Spinal cord (tissue), 10 donors: ENCODE results near the gene TGFBR2. TPM values are rescaled to one million over a fixed set of nuclear protein-coding genes. Genes with fewer than 3 reads are reported as not detected.
A peak's percentile ranks its signal among the peaks of the same experiment; 100 is the strongest.

Source experiments
- DNase-seq, 6 donors: peaks; one replicate each; pipeline versions ENCODE4 v3.0.0 to v3.0.0-alpha.2; 2013 to 2015; ENCODE audit warnings: low spot score in 6 of 6, low read depth in 4 of 6
- H3K27ac ChIP-seq: one replicate; pipeline ENCODE4 v1.5.1; 2013; ENCODE audit warnings: low read depth, low read length, control low read depth
- H3K27me3 ChIP-seq: one replicate; pipeline ENCODE4 v1.6.1; 2013; ENCODE audit warnings: low read length; ENCODE audit not compliant: control insufficient read depth, insufficient read depth
- H3K36me3 ChIP-seq: one replicate; pipeline ENCODE4 v1.6.1; 2013; ENCODE audit warnings: low read length; ENCODE audit not compliant: control insufficient read depth, insufficient read depth
- H3K4me1 ChIP-seq: one replicate; pipeline ENCODE4 v1.6.1; 2013; ENCODE audit warnings: low read length; ENCODE audit not compliant: control insufficient read depth, insufficient read depth
- H3K4me3 ChIP-seq: one replicate; pipeline ENCODE4 v1.5.1; 2013; ENCODE audit warnings: low read depth, low read length, control low read depth
- H3K9me3 ChIP-seq: one replicate; pipeline ENCODE4 v1.6.1; 2013; ENCODE audit warnings: low read length; ENCODE audit not compliant: control insufficient read depth, insufficient read depth
- WGBS: methylation state at CpG from one replicate; pipeline ENCODE4 v1.1.5; 2013; ENCODE audit warnings: missing lambda C conversion rate; ENCODE audit not compliant: insufficient coverage; 5-methylcytosine and 5-hydroxymethylcytosine counted together
- polyA plus RNA-seq, 2 donors: library from polyadenylated mRNA; unstranded; fragments of 120-200 nt; gene quantifications; one replicate each; pipeline ENCODE4 v1.2.1, GENCODE V29; 2013; ENCODE audit not compliant: insufficient read length in 2 of 2
- total RNA-seq, 2 donors: library from RNA; depleted of rRNA in 1 of 2; stranded (reverse); fragments of 120-200 nt in 1 of 2; fragments of >200 nt in 1 of 2; gene quantifications; one replicate each; pipeline versions ENCODE4 v1.2.3 to v1.2.4, GENCODE V29; 2013 to 2014
- donor health status: healthy.

The TGFBR2 gene
- total and polyA plus RNA-seq, 4 donors = 25.1 to 76.7 (median 43.1) TPM

- no peak for DNase-seq
- H3K4me3 ChIP-seq = no peak overlapping the region
- no peaks in the 10 kb centered on the region for H3K27me3 ChIP-seq
- H3K36me3 ChIP-seq = no peaks in the 10 kb centered on the region
- no peaks in the 10 kb centered on the region for H3K9me3 ChIP-seq
- H3K4me1 ChIP-seq = peaks cover 4% of the 10 kb centered on the region
- 100% methylated on average over 1 of the region's 3 CpGs for WGBS
- no peak overlapping the region for H3K27ac ChIP-seq
Measured at GRCh38 chr3:30694148-30694547, 87.7 kb downstream of the TGFBR2 start.

- Histone ChIP-seq H3K27me3 (no peaks in the 10 kb centered on the region), H3K36me3 (no peaks in the 10 kb centered on the region), H3K27ac (no peak overlapping the region), H3K4me3 (no peak overlapping the region), H3K4me1 (peaks cover 4% of the 10 kb centered on the region), H3K9me3 (no peaks in the 10 kb centered on the region)
- 100% methylated on average over 1 of the region's 3 CpGs for WGBS
- no peak for DNase-seq
Measured at GRCh38 chr3:30694668-30695067, 88.3 kb downstream of the TGFBR2 start.

GRCh38 chr3:30695302-30696061 lies 89.1 kb downstream of the TGFBR2 start:
- H3K9me3 ChIP-seq = no peaks in the 10 kb centered on the region
- H3K4me1 ChIP-seq = peaks cover 4% of the 10 kb centered on the region
- WGBS = 94% methylated on average over 6 of the region's 6 CpGs
- no peak overlapping the region for H3K4me3 ChIP-seq
- H3K36me3 ChIP-seq = no peaks in the 10 kb centered on the region
- no peak for DNase-seq
- no peaks in the 10 kb centered on the region for H3K27me3 ChIP-seq
- H3K27ac ChIP-seq = no peak overlapping the region

GRCh38 chr3:30696403-30696819 lies 90.0 kb downstream of the TGFBR2 start:
- no peak overlapping the region for H3K27ac ChIP-seq

GRCh38 chr3:30696896-30697295 lies 90.5 kb downstream of the TGFBR2 start:
- peak in 1 of 6 donors; percentile 70 for DNase-seq
- H3K4me3 ChIP-seq = no peak overlapping the region
- no peaks in the 10 kb centered on the region for H3K27me3 ChIP-seq
- no peaks in the 10 kb centered on the region for H3K9me3 ChIP-seq
- H3K27ac ChIP-seq = no peak overlapping the region
- H3K4me1 ChIP-seq = no peaks in the 10 kb centered on the region
- no peaks in the 10 kb centered on the region for H3K36me3 ChIP-seq
- 67% methylated on average over 1 of the region's 2 CpGs for WGBS

More at GRCh38 chr3:30696403-30696819, 90.0 kb downstream of the TGFBR2 start:
- H3K9me3 ChIP-seq = no peaks in the 10 kb centered on the region
- DNase-seq = peak in 1 of 6 donors; percentile 75
- H3K27me3 ChIP-seq = no peaks in the 10 kb centered on the region
- no peak overlapping the region for H3K4me3 ChIP-seq
- no CpG with 5 or more reads among the region's 3 CpGs for WGBS
- no peaks in the 10 kb centered on the region for H3K36me3 ChIP-seq
- H3K4me1 ChIP-seq = no peaks in the 10 kb centered on the region

GRCh38 chr3:30698549-30698948 lies 92.1 kb downstream of the TGFBR2 start:
- peaks cover 4% of the 10 kb centered on the region for H3K9me3 ChIP-seq
- no peak overlapping the region for H3K4me3 ChIP-seq
- no peak overlapping the region for H3K27ac ChIP-seq
- no peaks in the 10 kb centered on the region for H3K4me1 ChIP-seq
- no peaks in the 10 kb centered on the region for H3K36me3 ChIP-seq
- WGBS = 88% methylated on average over 1 of the region's 2 CpGs
- DNase-seq = no peak
- no peaks in the 10 kb centered on the region for H3K27me3 ChIP-seq

GRCh38 chr3:30699927-30700326 lies 93.5 kb downstream of the TGFBR2 start:
- no peaks in the 10 kb centered on the region for H3K4me1 ChIP-seq
- DNase-seq = no peak
- H3K36me3 ChIP-seq = no peaks in the 10 kb centered on the region
- no peaks in the 10 kb centered on the region for H3K27me3 ChIP-seq
- H3K9me3 ChIP-seq = peaks cover 4% of the 10 kb centered on the region
- no peak overlapping the region for H3K4me3 ChIP-seq
- H3K27ac ChIP-seq = no peak overlapping the region
- WGBS = no CpG with 5 or more reads among the region's 4 CpGs

GRCh38 chr3:30700702-30701321 lies 94.4 kb downstream of the TGFBR2 start:
- Histone ChIP-seq H3K27ac (no peak overlapping the region), H3K9me3 (peaks cover 4% of the 10 kb centered on the region), H3K4me1 (no peaks in the 10 kb centered on the region), H3K36me3 (no peaks in the 10 kb centered on the region), H3K4me3 (no peak overlapping the region), H3K27me3 (no peaks in the 10 kb centered on the region)
- DNase-seq = no peak
- WGBS = 40% methylated on average over 1 of the region's 3 CpGs

- Histone ChIP-seq H3K4me1 (no peaks in the 10 kb centered on the region), H3K27ac (no peak overlapping the region), H3K9me3 (peaks cover 4% of the 10 kb centered on the region), H3K4me3 (no peak overlapping the region), H3K36me3 (no peaks in the 10 kb centered on the region), H3K27me3 (no peaks in the 10 kb centered on the region)
- no peak for DNase-seq
Measured at GRCh38 chr3:30702038-30702827, 95.8 kb downstream of the TGFBR2 start.
